ENCODE data around the gene BAIAP2.

The BAIAP2 gene

DNA sequence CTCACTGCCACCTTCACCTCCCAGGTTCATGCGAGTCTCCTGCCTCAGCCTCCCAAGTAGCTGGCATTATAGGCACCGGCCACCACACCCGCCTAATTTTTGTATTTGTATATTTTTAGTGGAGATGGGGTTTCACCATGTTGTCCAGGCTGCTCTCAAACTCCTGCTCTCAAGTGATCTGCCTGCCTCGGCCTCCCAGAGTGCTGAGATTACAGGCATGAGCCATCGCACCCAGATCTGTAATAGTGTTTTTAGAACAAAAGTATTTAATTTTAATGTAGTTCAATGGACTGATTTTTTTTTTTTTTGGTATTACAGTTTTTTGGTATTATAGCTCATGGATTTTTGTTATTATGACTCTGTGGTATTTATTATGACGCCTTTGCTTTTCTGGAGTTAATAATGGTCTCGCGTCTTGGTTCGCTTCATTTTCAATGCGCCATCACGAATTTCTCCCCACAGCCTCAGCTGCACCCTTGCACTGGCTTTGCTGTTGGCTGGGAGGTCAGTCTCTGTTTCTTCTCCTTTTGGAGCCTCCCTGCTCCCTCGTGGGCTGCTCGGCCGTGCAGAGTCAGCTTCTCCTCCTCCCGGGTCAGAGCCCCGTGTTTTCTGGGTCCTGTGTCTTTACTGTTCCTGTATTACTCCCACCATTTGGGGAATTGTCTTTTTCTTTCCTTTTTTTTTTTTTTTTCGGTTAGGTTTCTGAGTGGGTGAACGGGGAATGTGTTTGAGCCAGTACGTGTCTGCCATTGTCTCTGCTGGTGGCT, 27.2 kb downstream of the BAIAP2 start:
- TF ChIP-seq ESRRG (CRISPR knock-in tag; IDR thresholded peaks at IDR 0.05) (no peak), RARB (CRISPR knock-in tag; IDR thresholded peaks at IDR 0.05) (no peak), CSRNP3 (CRISPR knock-in tag; IDR thresholded peaks at IDR 0.05) (no peak), ZNF70 (CRISPR knock-in tag; IDR thresholded peaks at IDR 0.05) (no peak), ISL1 (CRISPR knock-in tag; IDR thresholded peaks at IDR 0.05) (no peak), ZC3H10 (CRISPR knock-in tag; IDR thresholded peaks at IDR 0.05) (no peak)
- TF ChIP-seq, protein P1, sequence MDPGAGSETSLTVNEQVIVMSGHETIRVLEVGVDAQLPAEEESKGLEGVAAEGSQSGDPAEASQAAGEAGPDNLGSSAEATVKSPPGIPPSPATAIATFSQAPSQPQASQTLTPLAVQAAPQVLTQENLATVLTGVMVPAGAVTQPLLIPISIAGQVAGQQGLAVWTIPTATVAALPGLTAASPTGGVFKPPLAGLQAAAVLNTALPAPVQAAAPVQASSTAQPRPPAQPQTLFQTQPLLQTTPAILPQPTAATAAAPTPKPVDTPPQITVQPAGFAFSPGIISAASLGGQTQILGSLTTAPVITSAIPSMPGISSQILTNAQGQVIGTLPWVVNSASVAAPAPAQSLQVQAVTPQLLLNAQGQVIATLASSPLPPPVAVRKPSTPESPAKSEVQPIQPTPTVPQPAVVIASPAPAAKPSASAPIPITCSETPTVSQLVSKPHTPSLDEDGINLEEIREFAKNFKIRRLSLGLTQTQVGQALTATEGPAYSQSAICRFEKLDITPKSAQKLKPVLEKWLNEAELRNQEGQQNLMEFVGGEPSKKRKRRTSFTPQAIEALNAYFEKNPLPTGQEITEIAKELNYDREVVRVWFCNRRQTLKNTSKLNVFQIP (CRISPR knock-in tag; IDR thresholded peaks at IDR 0.05; ENCODE audit: borderline replicate concordance, low read depth): no peak
- TF ChIP-seq, protein P2, sequence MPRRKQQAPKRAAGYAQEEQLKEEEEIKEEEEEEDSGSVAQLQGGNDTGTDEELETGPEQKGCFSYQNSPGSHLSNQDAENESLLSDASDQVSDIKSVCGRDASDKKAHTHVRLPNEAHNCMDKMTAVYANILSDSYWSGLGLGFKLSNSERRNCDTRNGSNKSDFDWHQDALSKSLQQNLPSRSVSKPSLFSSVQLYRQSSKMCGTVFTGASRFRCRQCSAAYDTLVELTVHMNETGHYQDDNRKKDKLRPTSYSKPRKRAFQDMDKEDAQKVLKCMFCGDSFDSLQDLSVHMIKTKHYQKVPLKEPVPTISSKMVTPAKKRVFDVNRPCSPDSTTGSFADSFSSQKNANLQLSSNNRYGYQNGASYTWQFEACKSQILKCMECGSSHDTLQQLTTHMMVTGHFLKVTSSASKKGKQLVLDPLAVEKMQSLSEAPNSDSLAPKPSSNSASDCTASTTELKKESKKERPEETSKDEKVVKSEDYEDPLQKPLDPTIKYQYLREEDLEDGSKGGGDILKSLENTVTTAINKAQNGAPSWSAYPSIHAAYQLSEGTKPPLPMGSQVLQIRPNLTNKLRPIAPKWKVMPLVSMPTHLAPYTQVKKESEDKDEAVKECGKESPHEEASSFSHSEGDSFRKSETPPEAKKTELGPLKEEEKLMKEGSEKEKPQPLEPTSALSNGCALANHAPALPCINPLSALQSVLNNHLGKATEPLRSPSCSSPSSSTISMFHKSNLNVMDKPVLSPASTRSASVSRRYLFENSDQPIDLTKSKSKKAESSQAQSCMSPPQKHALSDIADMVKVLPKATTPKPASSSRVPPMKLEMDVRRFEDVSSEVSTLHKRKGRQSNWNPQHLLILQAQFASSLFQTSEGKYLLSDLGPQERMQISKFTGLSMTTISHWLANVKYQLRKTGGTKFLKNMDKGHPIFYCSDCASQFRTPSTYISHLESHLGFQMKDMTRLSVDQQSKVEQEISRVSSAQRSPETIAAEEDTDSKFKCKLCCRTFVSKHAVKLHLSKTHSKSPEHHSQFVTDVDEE (CRISPR knock-in tag; IDR thresholded peaks at IDR 0.05): no peak
- TF ChIP-seq, protein P3, sequence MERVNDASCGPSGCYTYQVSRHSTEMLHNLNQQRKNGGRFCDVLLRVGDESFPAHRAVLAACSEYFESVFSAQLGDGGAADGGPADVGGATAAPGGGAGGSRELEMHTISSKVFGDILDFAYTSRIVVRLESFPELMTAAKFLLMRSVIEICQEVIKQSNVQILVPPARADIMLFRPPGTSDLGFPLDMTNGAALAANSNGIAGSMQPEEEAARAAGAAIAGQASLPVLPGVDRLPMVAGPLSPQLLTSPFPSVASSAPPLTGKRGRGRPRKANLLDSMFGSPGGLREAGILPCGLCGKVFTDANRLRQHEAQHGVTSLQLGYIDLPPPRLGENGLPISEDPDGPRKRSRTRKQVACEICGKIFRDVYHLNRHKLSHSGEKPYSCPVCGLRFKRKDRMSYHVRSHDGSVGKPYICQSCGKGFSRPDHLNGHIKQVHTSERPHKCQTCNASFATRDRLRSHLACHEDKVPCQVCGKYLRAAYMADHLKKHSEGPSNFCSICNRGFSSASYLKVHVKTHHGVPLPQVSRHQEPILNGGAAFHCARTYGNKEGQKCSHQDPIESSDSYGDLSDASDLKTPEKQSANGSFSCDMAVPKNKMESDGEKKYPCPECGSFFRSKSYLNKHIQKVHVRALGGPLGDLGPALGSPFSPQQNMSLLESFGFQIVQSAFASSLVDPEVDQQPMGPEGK (CRISPR knock-in tag; IDR thresholded peaks at IDR 0.05; ENCODE audit: borderline replicate concordance): no peak
- no peak for ATAC-seq

GRCh38 chr17:81063106-81064093, 28.4 kb downstream of the BAIAP2 start:
- ATAC-seq: no peak
- TF ChIP-seq ZFP30 (CRISPR knock-in tag; IDR thresholded peaks at IDR 0.05) (no peak), SNAI2 (CRISPR knock-in tag; IDR thresholded peaks at IDR 0.05) (no peak), GLIS3 (CRISPR knock-in tag; IDR thresholded peaks at IDR 0.05) (no peak)
- TF ChIP-seq, protein P1 (CRISPR knock-in tag; IDR thresholded peaks at IDR 0.05; ENCODE audit: borderline replicate concordance, low read depth): no peak
- TF ChIP-seq, protein P2 (CRISPR knock-in tag; IDR thresholded peaks at IDR 0.05): no peak
